T-cell (primary cell): ENCODE results near the gene ACACB. TPM values are rescaled to one million over a fixed set of nuclear protein-coding genes. Genes with fewer than 3 reads are reported as not detected.

Source experiments
- ATAC-seq, 4 experiments: fragments of 200-7000 bp in 3 of 4; fragments of 150-1000 bp in 1 of 4; cut with Tn5 transposase; replicated peaks in 1 of 4; 1 replicate in 3 of 4; 2 replicates in 1 of 4; pipeline ENCODE4 v1.10.0; 2021; ENCODE audit warnings: moderate library complexity in 3 of 4, mild to moderate bottlenecking in 2 of 4, moderate number of reproducible peaks in 1 of 4
- CTCF ChIA-PET, 2 donors: fragments of 300-600 bp; sonication (Branson Sonifier 250); formaldehyde crosslinking; loops; one replicate each; lab custom pipeline; 2022; ENCODE audit warnings: antibody characterized with exemption in 2 of 2; lab: Charles Lee
- POLR2A ChIA-PET, 2 donors: fragments of 300-600 bp; sonication (Branson Sonifier 250); formaldehyde crosslinking; loops; one replicate each; lab custom pipeline; 2022; ENCODE audit warnings: antibody characterized with exemption in 2 of 2; lab: Charles Lee
- DNase-seq, 35 experiments: peaks; one replicate each; pipeline versions ENCODE4 v3.0.0 to v3.0.0-alpha.2; 2013 to 2023
- H3K27ac ChIP-seq: one replicate; pipeline ENCODE4 v1.5.1; 2013; ENCODE audit warnings: low read length
- H3K27me3 ChIP-seq, 2 experiments: replicated peaks in 1 of 2; 1 replicate in 1 of 2; 2 replicates in 1 of 2; pipeline versions ENCODE4 v1.6.1 to v1.7.0; 2013; ENCODE audit warnings: low read length in 1 of 2, mixed read lengths in 1 of 2; ENCODE audit not compliant: control insufficient read depth in 2 of 2, insufficient read depth in 2 of 2; ENCODE audit errors: extremely low read depth in 1 of 2
- H3K36me3 ChIP-seq, 2 donors: 1 replicate in 1 of 2; 2 replicates in 1 of 2; pipeline versions ENCODE4 v1.6.1 to v1.7.0; 2013; ENCODE audit warnings: low read length in 1 of 2; ENCODE audit not compliant: control insufficient read depth in 2 of 2, insufficient read depth in 1 of 2; ENCODE audit errors: extremely low read depth in 1 of 2
- H3K4me1 ChIP-seq, 2 experiments: 1 replicate in 1 of 2; 2 replicates in 1 of 2; pipeline versions ENCODE4 v1.6.1 to v1.7.0; 2013; ENCODE audit warnings: low read length in 2 of 2, mixed read lengths in 1 of 2; ENCODE audit not compliant: insufficient read depth in 2 of 2, control insufficient read depth in 1 of 2; ENCODE audit errors: extremely low read depth in 1 of 2
- H3K4me3 ChIP-seq, 2 donors: 1 replicate in 1 of 2; 2 replicates in 1 of 2; pipeline versions ENCODE4 v1.5.1 to v1.7.0; 2013; ENCODE audit warnings: mild to moderate bottlenecking in 2 of 2, low read length in 1 of 2, moderate library complexity in 1 of 2; ENCODE audit not compliant: control insufficient read depth in 1 of 2; ENCODE audit errors: extremely low read depth in 1 of 2
- H3K9me3 ChIP-seq: 2 replicates; pipeline ENCODE4 v1.7.0; 2013
- H3K27ac Mint-ChIP-seq, 2 donors: one replicate each; pipeline ENCODE4 v1.8.0; 2020 to 2021; ENCODE audit warnings: mild to moderate bottlenecking in 2 of 2, mixed read lengths in 2 of 2
- H3K27me3 Mint-ChIP-seq, 2 donors: one replicate each; pipeline ENCODE4 v1.8.0; 2021 to 2022; ENCODE audit warnings: mixed read lengths in 2 of 2
- H3K36me3 Mint-ChIP-seq: one replicate; pipeline ENCODE4 v1.8.0; 2021; ENCODE audit warnings: mixed read lengths
- H3K4me1 Mint-ChIP-seq, 3 donors: one replicate each; pipeline ENCODE4 v1.8.0; 2020 to 2022; ENCODE audit warnings: mixed read lengths in 3 of 3, mild to moderate bottlenecking in 1 of 3
- H3K4me3 Mint-ChIP-seq, 3 donors: one replicate each; pipeline ENCODE4 v1.8.0; 2020 to 2022; ENCODE audit warnings: mild to moderate bottlenecking in 3 of 3, mixed read lengths in 3 of 3, moderate library complexity in 3 of 3
- H3K9me3 Mint-ChIP-seq, 3 donors: one replicate each; pipeline ENCODE4 v1.8.0; 2020 to 2022; ENCODE audit warnings: mixed read lengths in 3 of 3
- WGBS: methylation state at CpG from one replicate; pipeline ENCODE4 v1.1.5; 2013; ENCODE audit warnings: missing lambda C conversion rate; ENCODE audit not compliant: insufficient coverage; 5-methylcytosine and 5-hydroxymethylcytosine counted together
- total RNA-seq, 35 experiments: library from RNA in 6 of 35; stranded (reverse) in 6 of 35; fragments of 120-200 nt in 1 of 35; gene quantifications; one replicate each; pipeline versions ENCODE4 v1.2.1 to v1.2.4 and lab custom pipeline; 2013 to 2026

Gene ACACB
- total RNA-seq, 5 donors from 2014 or later (not counting 1 experiment from before 2014, with no cell fraction given) = 24.8 to 34.1 (median 32.1) TPM

DNA sequence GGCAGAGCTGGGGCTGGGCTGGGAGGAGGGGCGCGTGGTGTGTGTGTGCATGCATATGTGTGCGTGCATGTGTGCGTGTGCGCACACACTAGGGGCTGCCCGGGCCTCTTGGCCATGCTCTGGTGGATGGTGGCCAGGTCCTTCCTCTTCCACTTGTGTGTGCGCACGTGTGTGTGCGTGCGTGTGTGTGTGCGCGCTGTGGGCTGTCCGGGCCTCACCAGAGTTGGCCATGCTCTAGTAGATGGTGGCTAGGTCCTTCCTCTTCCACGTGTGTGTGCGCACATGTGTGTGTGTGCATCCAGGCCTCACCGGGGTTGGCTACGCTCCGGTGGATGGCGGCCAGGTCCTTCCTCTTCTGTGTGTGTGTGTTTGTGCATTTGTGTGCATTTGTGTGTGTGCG lies 168.0 kb downstream of the ACACB start:
- Mint-ChIP-seq H3K9me3 (peaks cover 0 to 6% (median 0%) of the 10 kb centered on the region in 3 donors), H3K36me3 (no peaks in the 10 kb centered on the region), H3K4me3 (no peak overlapping the region), H3K27me3 (peaks cover 2 to 17% of the 10 kb centered on the region in 2 donors), H3K4me1 (no peaks in the 10 kb centered on the region), H3K27ac (no peak overlapping the region)
- H3K27me3 ChIP-seq = peaks cover 0 to 8% of the 10 kb centered on the region in 2 experiments
- H3K36me3 ChIP-seq = no peaks in the 10 kb centered on the region
- H3K9me3 ChIP-seq = no peaks in the 10 kb centered on the region
- ATAC-seq (no peak), DNase-seq (no peak)
- 92% methylated on average over 17 of the region's 20 CpGs for WGBS
- ChIA-PET POLR2A (no interaction called here), CTCF (no interaction called here)
- no peak overlapping the region for H3K27ac ChIP-seq
- no peaks in the 10 kb centered on the region for H3K4me1 ChIP-seq
- no peak overlapping the region for H3K4me3 ChIP-seq

DNA sequence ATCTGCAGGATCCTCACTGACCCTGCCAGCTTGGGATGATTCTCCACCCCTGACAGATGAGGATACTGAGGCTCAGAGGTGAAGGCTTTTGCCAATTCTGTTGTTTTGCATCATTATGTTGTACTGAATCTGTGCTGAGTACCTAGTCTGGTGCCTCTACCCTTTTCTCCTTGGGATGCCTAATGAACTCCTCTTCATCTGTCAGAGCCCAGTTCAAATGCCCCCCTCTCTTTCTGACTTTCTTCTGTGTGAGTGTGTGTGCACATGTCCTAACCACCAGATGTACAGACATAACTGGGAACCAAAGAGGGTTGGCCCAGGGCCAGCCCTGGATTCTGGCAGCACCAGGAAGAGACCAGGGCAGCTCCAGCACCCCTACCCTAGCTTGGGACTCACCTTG lies 169.9 kb downstream of the ACACB start:
- Mint-ChIP-seq H3K4me1 (no peaks in the 10 kb centered on the region), H3K27ac (no peak overlapping the region), H3K27me3 (peaks cover 3 to 19% of the 10 kb centered on the region in 2 donors), H3K4me3 (no peak overlapping the region), H3K36me3 (no peaks in the 10 kb centered on the region), H3K9me3 (peaks cover 0 to 6% (median 0%) of the 10 kb centered on the region in 3 donors)
- peaks cover 2 to 11% of the 10 kb centered on the region in 2 experiments for H3K27me3 ChIP-seq
- ChIA-PET CTCF (no interaction called here), POLR2A (no interaction called here)
- no peaks in the 10 kb centered on the region for H3K9me3 ChIP-seq
- H3K4me3 ChIP-seq = no peak overlapping the region
- DNase-seq (no peak), ATAC-seq (no peak)
- no peak overlapping the region for H3K27ac ChIP-seq
- H3K4me1 ChIP-seq = no peaks in the 10 kb centered on the region
- no peaks in the 10 kb centered on the region for H3K36me3 ChIP-seq

DNA sequence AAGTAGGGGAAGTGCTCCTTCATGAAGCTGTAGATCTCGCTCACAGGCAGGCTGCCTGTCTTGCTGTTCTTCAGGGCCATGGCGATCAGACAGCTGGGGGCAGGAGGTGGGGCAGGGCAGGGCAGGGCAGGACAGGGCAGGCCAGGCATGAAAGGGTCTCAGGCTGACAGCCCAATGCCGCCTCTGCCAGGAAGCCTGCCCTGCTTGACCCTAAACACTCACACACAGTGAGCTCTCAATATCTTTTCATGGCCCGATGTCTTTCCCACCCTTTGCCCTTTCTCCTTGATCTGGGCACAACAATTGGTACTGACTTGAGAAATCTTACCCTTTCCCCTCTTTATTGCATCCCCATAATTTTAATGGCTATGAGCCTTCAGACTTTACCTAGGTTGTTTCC lies 170.3 kb downstream of the ACACB start:
- no peak overlapping the region for H3K4me3 Mint-ChIP-seq
- no peak for DNase-seq
- Histone ChIP-seq H3K27me3 (peaks cover 2 to 15% of the 10 kb centered on the region in 2 experiments), H3K36me3 (no peaks in the 10 kb centered on the region), H3K27ac (no peak overlapping the region), H3K4me3 (no peak overlapping the region), H3K9me3 (no peaks in the 10 kb centered on the region), H3K4me1 (no peaks in the 10 kb centered on the region)
- no peak overlapping the region for H3K27ac Mint-ChIP-seq
- CTCF ChIA-PET = no interaction called here
- WGBS = 75% methylated on average over 4 of the region's 4 CpGs
- peaks cover 6 to 19% of the 10 kb centered on the region in 2 donors for H3K27me3 Mint-ChIP-seq
- no peaks in the 10 kb centered on the region for H3K36me3 Mint-ChIP-seq
- ATAC-seq = no peak
- H3K9me3 Mint-ChIP-seq = peaks cover 0 to 6% (median 0%) of the 10 kb centered on the region in 3 donors
- POLR2A ChIA-PET = no interaction called here
- H3K4me1 Mint-ChIP-seq = no peaks in the 10 kb centered on the region

- CTCF ChIA-PET = no interaction called here
- Histone ChIP-seq H3K4me1 (no peaks in the 10 kb centered on the region), H3K9me3 (no peaks in the 10 kb centered on the region), H3K4me3 (no peak overlapping the region), H3K27me3 (peaks cover 2 to 20% of the 10 kb centered on the region in 2 experiments), H3K36me3 (no peaks in the 10 kb centered on the region), H3K27ac (no peak overlapping the region)
- ATAC-seq (no peak), DNase-seq (no peak)
- POLR2A ChIA-PET = no interaction called here
- Mint-ChIP-seq H3K36me3 (no peaks in the 10 kb centered on the region), H3K4me1 (no peaks in the 10 kb centered on the region), H3K27ac (no peak overlapping the region), H3K27me3 (peaks cover 8 to 19% of the 10 kb centered on the region in 2 donors), H3K9me3 (peaks cover 0 to 6% (median 0%) of the 10 kb centered on the region in 3 donors), H3K4me3 (no peak overlapping the region)
- WGBS = 43% methylated on average over 1 of the region's 7 CpGs
Observed at GRCh38 chr12:109287181-109287580, 170.8 kb downstream of the ACACB start.

DNA sequence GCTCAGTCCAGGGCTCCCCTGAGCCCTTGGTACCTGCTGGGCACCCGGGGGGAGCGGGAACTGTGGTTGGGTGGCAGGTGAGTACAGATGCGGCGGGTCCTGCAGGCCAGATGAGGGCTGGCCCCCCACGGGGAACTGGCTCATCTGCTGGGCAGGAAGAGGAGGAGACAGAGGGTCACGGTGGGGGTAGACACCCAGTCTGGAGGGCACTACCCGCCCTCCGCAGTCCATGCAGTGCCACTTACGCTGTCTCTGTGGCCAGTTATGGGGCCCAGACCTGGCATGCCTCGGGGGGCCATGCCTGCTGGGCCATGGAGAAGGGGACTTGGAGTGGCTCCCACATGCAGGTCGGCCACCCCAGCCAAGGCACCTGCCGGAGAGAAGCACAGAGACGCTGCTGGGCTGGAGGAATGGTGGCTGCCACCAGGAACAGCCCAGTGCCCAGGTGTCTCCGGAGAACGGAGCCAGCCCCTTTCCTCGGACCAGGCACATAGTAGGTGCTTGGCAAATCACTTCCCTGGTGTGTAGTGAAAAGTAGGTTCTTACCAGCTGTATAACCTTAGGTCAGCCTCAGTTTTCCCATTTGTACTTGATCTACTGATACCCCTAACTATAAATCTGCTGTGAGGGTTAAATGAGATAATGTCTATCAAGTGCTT lies 171.6 kb downstream of the ACACB start:
- Histone ChIP-seq H3K27me3 (peaks cover 2 to 27% of the 10 kb centered on the region in 2 experiments), H3K27ac (no peak overlapping the region), H3K4me3 (no peak overlapping the region), H3K9me3 (no peaks in the 10 kb centered on the region), H3K4me1 (no peaks in the 10 kb centered on the region), H3K36me3 (no peaks in the 10 kb centered on the region)
- Mint-ChIP-seq H3K4me3 (no peak overlapping the region), H3K27ac (no peak overlapping the region), H3K27me3 (peaks cover 15 to 21% of the 10 kb centered on the region in 2 donors), H3K36me3 (no peaks in the 10 kb centered on the region), H3K9me3 (peaks cover 0 to 6% (median 0%) of the 10 kb centered on the region in 3 donors), H3K4me1 (no peaks in the 10 kb centered on the region)
- WGBS = 75% methylated on average over 13 of the region's 16 CpGs
- ATAC-seq = no peak
- ChIA-PET CTCF (no interaction called here), POLR2A (no interaction called here)
- no peak for DNase-seq

DNA sequence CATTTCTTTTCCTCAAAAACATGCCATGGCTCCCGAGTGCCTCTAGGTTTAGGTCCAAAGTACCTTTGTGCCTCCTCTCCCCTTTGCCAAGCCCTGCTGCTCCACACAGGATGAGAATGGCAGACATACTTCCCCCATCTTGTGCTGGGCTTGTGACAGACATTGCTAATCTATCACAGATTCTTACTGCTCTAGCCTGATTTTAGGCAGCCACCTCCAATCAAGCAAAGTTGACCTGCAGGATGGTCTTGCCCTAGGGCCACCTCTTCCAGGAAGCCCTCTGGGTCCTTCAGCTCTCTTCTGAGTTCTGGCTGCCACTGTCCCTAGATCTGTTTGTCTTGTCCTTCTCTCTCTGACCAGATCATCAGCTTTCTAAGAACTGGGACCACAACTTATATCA lies 172.2 kb downstream of the ACACB start:
- Histone ChIP-seq H3K27me3 (peaks cover 2 to 32% of the 10 kb centered on the region in 2 experiments), H3K9me3 (no peaks in the 10 kb centered on the region), H3K27ac (no peak overlapping the region), H3K4me1 (no peaks in the 10 kb centered on the region), H3K4me3 (no peak overlapping the region), H3K36me3 (no peaks in the 10 kb centered on the region)
- DNase-seq (no peak), ATAC-seq (no peak)
- Mint-ChIP-seq H3K27ac (no peak overlapping the region), H3K9me3 (peaks cover 0 to 6% (median 0%) of the 10 kb centered on the region in 3 donors), H3K36me3 (no peaks in the 10 kb centered on the region), H3K27me3 (peaks cover 20 to 27% of the 10 kb centered on the region in 2 donors), H3K4me3 (no peak overlapping the region), H3K4me1 (no peaks in the 10 kb centered on the region)
- CTCF ChIA-PET = no interaction called here
- 100% methylated on average over 1 of the region's 1 CpG for WGBS
- POLR2A ChIA-PET = no interaction called here
